H9 (cell line): ENCODE data around the gene TRIM65. TPM values are rescaled to one million over a fixed set of nuclear protein-coding genes. Genes with fewer than 3 reads are reported as not detected.

ENCODE experiments used
- DNase-seq: peaks from one replicate; pipeline ENCODE4 v3.0.0-alpha.2; 2017
- H2AFZ ChIP-seq: one replicate; pipeline ENCODE4 v1.6.1; 2013; ENCODE audit warnings: mild to moderate bottlenecking, low read length, control low read depth, moderate library complexity
- H2AK5ac ChIP-seq: 2 replicates; pipeline ENCODE4 v1.6.1; 2013; ENCODE audit warnings: low read length, control low read depth, mixed read lengths; ENCODE audit not compliant: insufficient read length
- H2BK120ac ChIP-seq: one replicate; pipeline ENCODE4 v1.6.1; 2013; ENCODE audit warnings: low read depth, mild to moderate bottlenecking, low read length, control low read depth, inconsistent platforms; ENCODE audit not compliant: poor library complexity, severe bottlenecking
- H2BK12ac ChIP-seq: 2 replicates; pipeline ENCODE4 v1.6.1; 2013; ENCODE audit warnings: low read length, control low read depth, mixed read lengths, low read depth; ENCODE audit not compliant: insufficient read length
- H2BK15ac ChIP-seq: 2 replicates; pipeline ENCODE4 v1.6.1; 2013; ENCODE audit warnings: low read depth, low read length, control low read depth
- H2BK20ac ChIP-seq: one replicate; pipeline ENCODE4 v1.6.1; 2013; ENCODE audit warnings: low read depth, mild to moderate bottlenecking, low read length, control low read depth, inconsistent platforms; ENCODE audit not compliant: poor library complexity, severe bottlenecking
- H2BK5ac ChIP-seq: 2 replicates; pipeline ENCODE4 v1.6.1; 2013; ENCODE audit warnings: low read length, control low read depth, mixed read lengths; ENCODE audit not compliant: insufficient read length
- H3K14ac ChIP-seq: 2 replicates; pipeline ENCODE4 v1.6.1; 2013; ENCODE audit warnings: low read length, control low read depth; ENCODE audit not compliant: insufficient read depth
- H3K18ac ChIP-seq: 2 replicates; pipeline ENCODE4 v1.6.1; 2013; ENCODE audit warnings: low read depth, mild to moderate bottlenecking, mixed read lengths, low read length, control low read depth; ENCODE audit not compliant: insufficient read length
- H3K23ac ChIP-seq: 2 replicates; pipeline ENCODE4 v1.6.1; 2013; ENCODE audit warnings: low read length, control low read depth, mixed read lengths, low read depth; ENCODE audit not compliant: insufficient read length
- H3K23me2 ChIP-seq: 2 replicates; pipeline ENCODE4 v1.6.1; 2013; ENCODE audit warnings: low read depth, mild to moderate bottlenecking, mixed read lengths, low read length, control low read depth; ENCODE audit not compliant: insufficient read length, poor library complexity, severe bottlenecking
- H3K27ac ChIP-seq: 2 replicates; pipeline ENCODE4 v1.5.1; 2013; ENCODE audit warnings: low read length, control low read depth, mixed read lengths, low read depth; ENCODE audit not compliant: insufficient read length
- H3K27me3 ChIP-seq: 2 replicates; pipeline ENCODE4 v1.6.1; 2013; ENCODE audit warnings: low read length, control low read depth, inconsistent platforms; ENCODE audit not compliant: insufficient read depth
- H3K4ac ChIP-seq: 2 replicates; pipeline ENCODE4 v1.6.1; 2013; ENCODE audit warnings: low read depth, mild to moderate bottlenecking, control low read depth, inconsistent platforms, low read length, moderate library complexity
- H3K4me1 ChIP-seq: 2 replicates; pipeline ENCODE4 v1.6.1; 2013; ENCODE audit warnings: low read length, control low read depth, inconsistent platforms; ENCODE audit not compliant: insufficient read depth
- H3K4me2 ChIP-seq: 2 replicates; pipeline ENCODE4 v1.6.1; 2013; ENCODE audit warnings: low read length, control low read depth, mixed read lengths; ENCODE audit not compliant: insufficient read length, insufficient read depth
- H3K56ac ChIP-seq: 2 replicates; pipeline ENCODE4 v1.6.1; 2013; ENCODE audit warnings: low read depth, mild to moderate bottlenecking, mixed read lengths, low read length, control low read depth; ENCODE audit not compliant: insufficient read length
- H3K79me1 ChIP-seq: 2 replicates; pipeline ENCODE4 v1.6.1; 2013; ENCODE audit warnings: low read depth, mild to moderate bottlenecking, moderate library complexity, low read length, control low read depth, inconsistent platforms; ENCODE audit not compliant: insufficient read depth, poor library complexity, severe bottlenecking
- H3K79me2 ChIP-seq: 2 replicates; pipeline ENCODE4 v1.6.1; 2013; ENCODE audit warnings: low read length, control low read depth, inconsistent platforms; ENCODE audit not compliant: insufficient read depth
- H3K9ac ChIP-seq: 2 replicates; pipeline ENCODE4 v1.6.1; 2013; ENCODE audit warnings: low read length, control low read depth, mixed read lengths; ENCODE audit not compliant: insufficient read length; ENCODE audit errors: extremely low read depth
- H3K9me3 ChIP-seq: one replicate; pipeline ENCODE4 v1.6.1; 2013; ENCODE audit warnings: low read depth, low read length, inconsistent platforms; ENCODE audit not compliant: control insufficient read depth
- H3T11ph ChIP-seq: one replicate; pipeline ENCODE4 v1.6.1; 2013; ENCODE audit warnings: mild to moderate bottlenecking, low read length, control low read depth, inconsistent platforms
- H4K20me1 ChIP-seq: one replicate; pipeline ENCODE4 v1.6.1; 2013; ENCODE audit not compliant: control insufficient read depth, insufficient read length, insufficient read depth
- H4K5ac ChIP-seq: 2 replicates; pipeline ENCODE4 v1.6.1; 2013; ENCODE audit warnings: low read depth, mild to moderate bottlenecking, mixed read lengths, low read length, control low read depth; ENCODE audit not compliant: insufficient read length
- H4K8ac ChIP-seq: replicated peaks from 2 replicates; pipeline ENCODE4 v1.6.1; 2013; ENCODE audit warnings: low read length, control low read depth, mixed read lengths, low read depth; ENCODE audit not compliant: insufficient read length
- H4K91ac ChIP-seq: 2 replicates; pipeline ENCODE4 v1.6.1; 2013; ENCODE audit warnings: low read depth, mild to moderate bottlenecking, moderate library complexity, mixed read lengths, low read length, control low read depth; ENCODE audit not compliant: insufficient read length
- H3K27ac Mint-ChIP-seq, 3 experiments: 2 replicates in 2 of 3; 3 replicates in 1 of 3; pipeline ENCODE4 v1.8.0; 2020 to 2021; ENCODE audit warnings: mixed read lengths in 3 of 3, mild to moderate bottlenecking in 1 of 3, moderate library complexity in 1 of 3
- H3K27me3 Mint-ChIP-seq: 2 replicates; pipeline ENCODE4 v1.8.0; 2021; ENCODE audit warnings: low read depth, mild to moderate bottlenecking, moderate library complexity, mixed read lengths
- H3K36me3 Mint-ChIP-seq, 3 experiments: 2 replicates in 2 of 3; 3 replicates in 1 of 3; pipeline ENCODE4 v1.8.0; 2020 to 2021; ENCODE audit warnings: low read depth in 3 of 3, mixed read lengths in 3 of 3; ENCODE audit not compliant: insufficient read depth in 1 of 3
- H3K4me1 Mint-ChIP-seq, 2 experiments: 2 replicates each; pipeline ENCODE4 v1.8.0; 2020; ENCODE audit warnings: mixed read lengths in 2 of 2
- H3K4me3 Mint-ChIP-seq, 2 experiments: 2 replicates in 1 of 2; 3 replicates in 1 of 2; pipeline ENCODE4 v1.8.0; 2020 to 2021; ENCODE audit warnings: mild to moderate bottlenecking in 2 of 2, mixed read lengths in 2 of 2, moderate library complexity in 1 of 2
- H3K9me3 Mint-ChIP-seq, 2 experiments: 2 replicates in 1 of 2; 3 replicates in 1 of 2; pipeline ENCODE4 v1.8.0; 2020; ENCODE audit warnings: mild to moderate bottlenecking in 2 of 2, mixed read lengths in 2 of 2, moderate library complexity in 1 of 2
- WGBS: extraction: QIAGEN DNeasy Blood & Tissue Kit; methylation state at CpG from one replicate; pipeline ENCODE4 v1.1.7; 2013; ENCODE audit warnings: missing lambda C conversion rate, low lambda C conversion rate, mixed read lengths; ENCODE audit not compliant: insufficient read length; ENCODE audit errors: extremely low coverage; 5-methylcytosine and 5-hydroxymethylcytosine counted together
- total RNA-seq: library from RNA; stranded (reverse); gene quantifications from 2 replicates; pipeline ENCODE4 v1.2.1, GENCODE V29; 2021
- TF ChIP-seq, protein P1 (sequence below): fragments of 200-600 bp; sonication (generic); conservative IDR thresholded peaks from 3 replicates; pipeline ENCODE4 v1.8.0; 2021; ENCODE audit warnings: antibody characterized with exemption, mild to moderate bottlenecking

Gene TRIM65
- total RNA-seq, 1 experiment from 2014 or later = 34.1 TPM

DNA sequence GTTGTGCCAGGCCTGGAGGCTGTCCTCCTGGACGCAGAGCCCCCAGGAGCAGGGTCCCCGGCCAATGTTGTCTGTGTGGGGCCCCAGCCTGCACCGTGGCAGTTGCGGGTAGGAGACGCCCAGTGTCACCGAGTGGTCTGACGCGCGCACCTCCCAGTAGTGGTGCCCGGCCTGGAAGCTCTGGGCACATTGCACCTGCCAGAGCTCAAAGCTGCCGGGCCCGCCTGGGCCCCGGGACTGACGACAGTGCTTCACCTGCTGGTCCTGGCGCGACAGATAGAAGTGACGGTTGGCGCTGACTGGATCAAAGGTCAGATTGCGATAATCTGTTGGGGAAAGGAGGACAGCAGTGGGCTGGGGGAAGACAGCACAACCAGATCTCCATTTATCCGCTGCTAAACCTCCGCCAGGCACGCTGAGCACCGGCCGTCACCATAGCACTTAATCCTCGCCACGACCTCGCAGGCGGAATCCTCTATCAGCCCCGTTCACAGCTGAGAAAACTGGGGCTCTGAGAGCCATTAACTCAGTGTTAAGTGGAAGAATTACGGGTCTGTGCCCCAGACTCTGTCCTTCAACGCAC, 5.6 kb downstream of the TRIM65 start:
- Histone ChIP-seq H4K91ac (no peak overlapping the region), H3K4ac (no peak overlapping the region), H3K27ac (no peak overlapping the region), H2AK5ac (no peak overlapping the region), H3K56ac (no peak overlapping the region), H2BK120ac (no peak overlapping the region), H2BK15ac (no peak overlapping the region), H3K79me1 (no peaks in the 10 kb centered on the region), H2BK12ac (no peak overlapping the region), H3K4me2 (no peak overlapping the region), H3K27me3 (no peaks in the 10 kb centered on the region), H2BK5ac (no peak overlapping the region), H3K9ac (no peak overlapping the region), H2AFZ (no peak overlapping the region), H3K4me1 (no peaks in the 10 kb centered on the region; the same call in 1 of the 2 replicates), H3K9me3 (no peaks in the 10 kb centered on the region), H4K20me1 (no peaks in the 10 kb centered on the region), H3K23me2 (peaks cover 3% of the 10 kb centered on the region), H4K5ac (no peak overlapping the region), H3K79me2 (no peaks in the 10 kb centered on the region), H2BK20ac (no peak overlapping the region), H3K23ac (no peak overlapping the region), H4K8ac (no peak overlapping the region), H3K14ac (no peak overlapping the region), H3K18ac (no peak overlapping the region), H3T11ph (no peak overlapping the region)
- DNase-seq = no peak
- Mint-ChIP-seq H3K27me3 (no peaks in the 10 kb centered on the region; the same call in 1 of the 2 replicates), H3K27ac (no peak overlapping the region; a peak in 1 of 7 replicates), H3K4me3 (no peak overlapping the region), H3K36me3 (peaks cover 11 to 32% (median 23%) of the 10 kb centered on the region in 3 experiments), H3K4me1 (peaks cover 18 to 20% of the 10 kb centered on the region in 2 experiments), H3K9me3 (no peaks in the 10 kb centered on the region)
- WGBS = no CpG with 5 or more reads among the region's 31 CpGs
- TF ChIP-seq, protein P1, sequence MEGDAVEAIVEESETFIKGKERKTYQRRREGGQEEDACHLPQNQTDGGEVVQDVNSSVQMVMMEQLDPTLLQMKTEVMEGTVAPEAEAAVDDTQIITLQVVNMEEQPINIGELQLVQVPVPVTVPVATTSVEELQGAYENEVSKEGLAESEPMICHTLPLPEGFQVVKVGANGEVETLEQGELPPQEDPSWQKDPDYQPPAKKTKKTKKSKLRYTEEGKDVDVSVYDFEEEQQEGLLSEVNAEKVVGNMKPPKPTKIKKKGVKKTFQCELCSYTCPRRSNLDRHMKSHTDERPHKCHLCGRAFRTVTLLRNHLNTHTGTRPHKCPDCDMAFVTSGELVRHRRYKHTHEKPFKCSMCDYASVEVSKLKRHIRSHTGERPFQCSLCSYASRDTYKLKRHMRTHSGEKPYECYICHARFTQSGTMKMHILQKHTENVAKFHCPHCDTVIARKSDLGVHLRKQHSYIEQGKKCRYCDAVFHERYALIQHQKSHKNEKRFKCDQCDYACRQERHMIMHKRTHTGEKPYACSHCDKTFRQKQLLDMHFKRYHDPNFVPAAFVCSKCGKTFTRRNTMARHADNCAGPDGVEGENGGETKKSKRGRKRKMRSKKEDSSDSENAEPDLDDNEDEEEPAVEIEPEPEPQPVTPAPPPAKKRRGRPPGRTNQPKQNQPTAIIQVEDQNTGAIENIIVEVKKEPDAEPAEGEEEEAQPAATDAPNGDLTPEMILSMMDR = no peak
